GM19372 (cell line): ENCODE data around the gene ROR2.

Source experiments
- ATAC-seq: cut with Tn5 transposase; IDR thresholded peaks from one replicate; pipeline ENCODE4 v1.9.1; 2021; ENCODE audit warnings: mild to moderate bottlenecking, low read depth, moderate library complexity; ENCODE audit not compliant: unreplicated experiment

ROR2 gene

GRCh38 chr9:91698266-91698665, 251.8 kb downstream of the ROR2 start:
- ATAC-seq: no peak

DNA sequence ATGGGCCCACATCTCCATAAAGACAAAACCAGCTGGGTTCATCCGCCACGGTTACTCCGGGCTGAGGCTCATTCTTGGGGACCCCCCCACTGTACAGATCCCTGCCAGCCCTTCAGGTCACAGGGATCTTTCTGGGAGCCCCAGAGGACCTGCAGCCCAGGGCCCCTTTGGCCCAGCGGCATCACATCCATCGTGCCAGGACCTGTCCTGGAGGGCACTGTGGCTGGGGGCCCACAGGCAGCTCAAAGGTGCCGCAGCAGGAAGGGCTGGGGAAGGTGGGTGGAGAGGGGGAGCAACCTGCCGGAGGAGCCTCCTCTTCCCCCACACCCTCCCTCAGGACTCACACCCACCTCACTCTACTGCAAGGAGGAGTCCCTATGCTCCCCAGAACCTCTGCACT, 252.8 kb downstream of the ROR2 start:
- no peak for ATAC-seq

DNA sequence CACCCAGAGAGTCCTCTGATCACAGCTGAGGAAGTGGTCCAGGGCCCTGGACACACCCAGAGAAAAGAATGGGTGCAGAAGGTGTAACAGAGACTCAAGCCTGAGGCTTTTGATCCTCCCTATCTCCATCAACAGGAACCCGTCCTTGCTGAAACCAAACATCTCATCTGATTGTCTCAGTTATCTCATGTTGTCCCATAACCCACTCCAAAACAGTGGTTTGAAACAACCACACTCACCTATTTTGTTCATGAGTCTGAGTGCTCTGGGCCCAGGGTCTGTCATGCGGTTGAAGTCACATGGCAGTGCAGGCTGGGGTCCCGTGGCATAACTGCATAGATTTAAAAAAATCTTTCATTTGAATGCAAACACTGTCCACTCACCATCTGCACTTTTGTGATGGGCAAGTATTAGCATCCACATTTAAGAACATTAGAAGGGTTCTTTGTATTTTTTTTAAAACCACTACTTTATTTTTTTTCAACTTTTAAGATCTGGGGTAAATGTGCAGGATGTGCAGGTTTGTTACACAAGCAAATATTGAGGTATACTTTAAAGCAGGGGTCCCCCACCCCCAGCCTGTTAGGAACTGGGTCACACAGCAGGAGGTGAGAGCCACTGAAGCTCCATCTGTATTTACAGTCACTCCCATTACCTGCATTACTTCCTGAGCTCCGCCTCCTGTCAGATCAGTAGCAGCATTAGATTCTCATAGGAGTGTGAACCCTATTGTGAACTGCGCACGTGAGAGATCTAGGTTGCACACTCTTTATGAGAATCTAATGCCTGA, 255.8 kb downstream of the ROR2 start:
- no peak for ATAC-seq

GRCh38 chr9:91693226-91693625, 256.8 kb downstream of the ROR2 start:
- no peak for ATAC-seq

DNA sequence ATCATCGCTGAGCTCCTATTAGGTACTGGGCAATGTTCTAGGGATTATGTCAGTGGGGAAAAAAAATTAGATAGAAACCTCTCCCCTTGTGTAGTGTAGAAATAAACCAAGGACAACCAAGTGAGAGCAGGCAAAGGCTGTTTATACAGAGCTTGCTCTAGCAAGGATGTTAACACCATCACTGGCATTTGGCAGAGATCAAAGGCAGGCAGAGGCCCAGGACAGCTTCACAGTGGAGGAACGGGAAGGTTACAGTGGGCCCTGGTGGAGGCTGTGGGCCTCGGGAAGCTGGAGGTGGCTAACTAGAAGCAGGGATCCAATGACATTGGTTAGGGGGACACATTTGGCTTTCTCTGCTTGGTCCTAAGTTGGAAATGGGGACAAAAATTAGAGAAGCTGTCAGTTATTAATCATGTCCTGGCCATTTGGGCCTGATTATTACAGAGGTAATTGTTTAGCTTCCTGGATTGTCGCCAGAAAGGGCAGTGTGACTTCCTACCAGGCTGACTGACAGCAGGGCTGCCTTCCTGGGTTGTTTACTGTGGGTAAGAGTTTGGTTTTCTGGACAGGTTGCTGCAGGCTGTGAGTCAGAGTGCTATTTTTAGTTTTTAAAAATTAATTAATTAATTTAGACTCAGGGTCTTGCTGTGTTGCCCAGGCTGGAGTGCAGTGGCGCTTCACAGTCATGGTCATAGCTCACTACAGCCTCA, 259.3 kb downstream of the ROR2 start:
- no peak for ATAC-seq

DNA sequence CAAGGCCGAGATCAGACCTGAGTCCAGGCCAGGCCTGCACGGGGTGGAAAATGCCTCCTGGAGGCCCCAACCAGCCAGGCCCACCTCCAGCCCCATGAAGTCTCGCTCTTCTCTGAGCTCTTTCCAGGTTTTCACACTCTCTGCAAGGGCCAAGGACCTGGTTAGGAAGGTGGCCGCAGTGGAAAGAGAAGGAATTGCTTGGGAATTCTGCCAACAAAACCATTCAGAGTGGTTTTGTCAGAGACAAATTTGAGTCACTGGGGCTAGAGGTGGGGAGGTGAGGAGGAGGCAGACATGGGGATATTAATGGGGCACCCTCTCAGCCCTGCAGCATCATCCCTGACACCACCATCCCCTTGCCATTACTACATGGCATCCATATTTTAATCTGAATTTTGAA, 261.0 kb downstream of the ROR2 start:
- no peak for ATAC-seq

DNA sequence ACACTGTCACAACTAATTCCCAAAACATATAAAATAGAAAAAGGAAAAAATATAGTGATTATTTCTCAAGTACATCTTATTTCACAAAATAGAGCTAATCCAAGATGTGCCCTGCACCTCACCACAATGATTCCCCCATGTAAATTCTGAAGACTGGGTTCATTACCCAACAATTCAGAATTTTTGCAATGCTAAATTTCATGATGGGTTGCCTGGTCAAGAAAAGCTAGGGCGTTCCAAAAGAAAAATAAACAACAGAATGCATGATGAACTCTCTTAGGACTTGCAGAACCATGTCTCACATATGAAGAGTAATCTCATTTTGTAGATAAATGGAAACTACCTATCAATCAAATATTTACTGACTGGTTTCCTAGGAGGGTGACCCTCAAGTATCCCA, 266.8 kb downstream of the ROR2 start:
- no peak for ATAC-seq

DNA sequence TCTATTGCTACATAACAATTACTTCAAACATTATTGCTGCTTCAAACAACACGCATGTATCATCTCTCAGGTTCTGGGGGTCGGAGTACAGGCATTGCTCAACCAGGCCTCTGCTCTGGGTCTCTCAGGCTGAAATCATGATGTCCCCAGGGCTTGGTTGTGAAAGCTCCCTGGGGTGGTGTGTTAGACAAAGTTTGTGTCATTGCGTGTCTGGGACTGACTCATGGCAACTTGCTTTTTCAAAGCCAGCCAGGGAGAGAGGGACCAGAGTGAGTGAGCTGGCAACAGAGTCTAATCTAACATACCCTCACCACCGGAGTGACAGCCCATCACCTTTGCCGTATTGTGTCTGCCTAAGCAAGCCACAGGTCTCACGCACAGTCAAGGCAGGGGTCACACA, 267.2 kb downstream of the ROR2 start:
- ATAC-seq: no peak

DNA sequence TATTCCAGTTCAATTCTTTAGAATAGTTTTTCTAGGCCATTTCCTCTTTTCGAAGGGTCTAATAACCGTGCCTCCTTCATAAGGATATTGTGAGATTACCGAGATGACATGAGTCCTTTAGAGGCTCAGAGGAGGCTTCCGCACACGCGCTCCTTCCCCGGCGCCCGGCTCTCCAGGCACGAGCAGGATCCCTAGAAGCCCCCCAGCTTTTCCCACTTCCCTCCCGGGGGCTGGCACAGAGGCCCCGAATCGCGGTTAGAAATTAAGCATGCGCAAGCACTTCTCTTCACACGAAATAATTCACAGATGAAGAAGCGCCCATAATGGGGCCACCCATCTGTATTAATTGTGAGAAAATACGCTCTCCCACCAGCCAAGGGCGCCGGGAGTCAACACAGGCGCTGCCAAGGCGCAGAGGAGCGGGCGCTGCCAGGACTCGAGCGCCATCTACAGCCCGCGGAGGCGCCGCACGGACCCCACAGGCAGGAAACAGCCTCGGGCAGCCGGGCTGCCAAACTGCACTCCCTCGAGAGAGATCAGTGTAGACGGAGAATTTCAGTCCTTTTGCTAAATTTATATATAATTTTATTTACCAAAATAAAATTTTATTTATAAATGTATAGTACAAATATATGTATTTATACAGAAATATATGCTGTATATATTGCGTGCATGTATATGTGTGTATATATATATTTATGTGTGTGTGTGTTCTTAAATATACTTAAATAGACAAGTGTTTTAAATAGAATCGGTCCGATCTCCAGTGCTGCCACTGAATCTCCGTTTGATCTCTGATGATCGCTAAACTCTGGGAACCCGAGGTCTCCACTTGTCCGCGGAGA, 268.3 kb downstream of the ROR2 start:
- no peak for ATAC-seq

GRCh38 chr9:91680998-91681397, 269.0 kb downstream of the ROR2 start:
- no peak for ATAC-seq

GRCh38 chr9:91680106-91680505, 269.9 kb downstream of the ROR2 start:
- ATAC-seq: no peak

GRCh38 chr9:91678807-91679580, 271.0 kb downstream of the ROR2 start:
- no peak for ATAC-seq

GRCh38 chr9:91677822-91678436, 272.1 kb downstream of the ROR2 start:
- no peak for ATAC-seq

DNA sequence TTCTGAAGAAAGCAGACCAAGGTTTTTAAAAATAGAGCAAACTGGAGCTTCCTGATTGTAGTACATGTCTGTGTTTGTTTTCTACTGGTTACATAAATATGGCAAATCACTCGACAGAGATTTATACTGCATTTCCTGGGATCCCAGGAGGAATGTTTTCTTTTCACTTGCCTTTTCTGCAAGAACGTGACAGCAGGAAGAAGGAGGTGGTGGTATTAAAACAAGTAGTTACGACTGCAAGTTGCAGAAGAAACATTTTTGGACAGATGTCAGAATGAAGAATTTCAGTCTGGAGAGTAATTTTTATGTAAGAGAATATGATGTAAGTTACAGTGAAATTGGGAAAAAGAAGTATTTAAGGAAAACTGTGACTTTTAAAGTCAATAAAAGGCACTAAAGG, 272.7 kb downstream of the ROR2 start:
- no peak for ATAC-seq

- no peak for ATAC-seq
These were observed 274.0 kb downstream of the ROR2 start for GRCh38 chr9:91676046-91676445.

- no peak for ATAC-seq
These were observed 285.4 kb downstream of the ROR2 start for GRCh38 chr9:91664663-91665062.

- no peak for ATAC-seq
These were observed 286.2 kb downstream of the ROR2 start for GRCh38 chr9:91663858-91664257.

DNA sequence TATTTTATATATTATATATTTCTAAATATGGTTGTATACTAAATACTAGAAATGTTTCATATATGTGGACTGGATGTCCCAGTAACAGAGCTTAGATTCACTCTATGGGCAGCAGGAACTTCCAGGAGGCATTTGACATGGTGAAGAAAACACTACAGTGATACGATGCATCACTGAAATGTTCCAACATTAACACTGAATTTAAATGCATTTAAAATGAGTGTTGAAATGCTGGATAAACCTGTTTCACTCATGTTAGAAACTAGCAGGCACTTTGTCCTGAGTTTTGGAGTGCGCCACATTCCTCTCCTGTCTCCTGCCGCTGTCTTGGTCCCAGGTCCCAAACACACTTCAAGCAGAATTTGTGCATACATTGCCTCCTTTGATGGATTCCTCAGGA, 288.6 kb downstream of the ROR2 start:
- no peak for ATAC-seq

GRCh38 chr9:91660521-91660920, 289.5 kb downstream of the ROR2 start:
- ATAC-seq: no peak
